ENCODE measurements around the gene ARPP21.

GRCh38 chr3:35679409-35680080 is 40.2 kb downstream of the ARPP21 start:
- TF ChIP-seq GATA2 (IDR thresholded peaks at IDR 0.05; ENCODE audit: low read depth, low read length) (no peak), GATA3 (IDR thresholded peaks at IDR 0.05; ENCODE audit: low read depth, low read length) (no peak)
